ENCODE data around the gene COX4I1.

The COX4I1 gene
- total RNA-seq = 218 to 230 reads per million in 2 donors

DNA sequence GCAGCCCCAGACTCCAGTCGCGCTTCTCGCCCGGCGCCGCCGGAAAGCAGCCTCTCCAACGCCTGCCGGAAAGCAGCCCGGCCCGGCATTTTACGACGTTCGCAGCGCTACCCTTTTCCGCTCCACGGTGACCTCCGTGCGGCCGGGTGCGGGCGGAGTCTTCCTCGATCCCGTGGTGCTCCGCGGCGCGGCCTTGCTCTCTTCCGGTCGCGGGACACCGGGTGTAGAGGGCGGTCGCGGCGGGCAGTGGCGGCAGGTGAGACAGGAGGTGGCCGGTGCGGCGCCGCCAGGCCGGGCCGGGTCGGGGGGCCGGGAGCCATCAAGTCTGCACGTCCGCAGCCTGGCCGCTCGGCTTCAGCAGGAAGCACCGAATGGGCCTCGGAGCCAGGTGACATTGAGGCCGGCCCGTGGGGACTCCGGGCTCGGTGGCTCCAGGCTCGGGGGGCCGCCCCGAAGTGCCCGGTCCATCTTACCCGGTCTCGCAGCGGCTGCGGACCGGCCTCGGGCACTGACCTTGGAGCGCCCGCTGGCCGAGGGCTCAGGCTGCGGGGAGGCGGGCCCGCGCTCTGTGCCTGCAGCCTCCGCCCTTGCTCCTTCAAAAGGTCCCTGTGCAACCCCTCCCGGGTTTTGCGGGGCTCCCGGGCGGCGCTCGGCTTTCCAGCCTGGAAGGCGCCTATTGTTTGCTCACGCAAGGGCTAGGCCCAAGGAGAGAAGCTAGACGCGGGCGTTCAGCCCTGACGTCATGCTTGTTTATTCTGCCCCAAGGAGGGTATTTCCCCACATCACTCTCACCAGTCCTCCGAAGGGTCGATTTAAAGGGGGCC lies at the start of gene COX4I1, which contains the start of gene EMC8:
Gene COX4I1, plus strand, starts transcription at position 199 of the 824 bp plus-strand sequence. CDS start 1,511 bp downstream, outside the sequence.
Gene EMC8, minus strand, starts transcription at position 48 of the 824 bp plus-strand sequence. CDS start 249 bp downstream, outside the sequence.
- peak; percentile 88 for DNase-seq

DNA sequence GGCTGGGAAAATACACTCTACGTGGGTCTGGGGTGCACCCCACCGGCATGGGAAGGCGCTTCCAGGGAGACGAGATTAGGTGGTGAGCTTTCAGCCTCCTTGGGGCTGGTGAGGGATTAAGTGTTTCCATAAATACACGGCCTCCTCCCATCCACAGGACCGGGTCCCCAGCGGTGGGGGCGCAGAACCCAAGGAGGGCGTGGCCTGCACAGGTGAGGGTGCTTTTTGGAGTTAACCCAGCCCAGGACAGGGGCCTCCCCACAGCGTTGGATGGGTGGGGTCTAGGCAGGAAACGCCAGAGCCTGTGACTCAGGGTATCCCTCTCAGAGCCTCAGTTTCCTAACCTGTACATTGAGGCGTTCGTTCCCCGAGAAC lies 49.7 kb upstream of the COX4I1 start:
- no peak for DNase-seq

DNA sequence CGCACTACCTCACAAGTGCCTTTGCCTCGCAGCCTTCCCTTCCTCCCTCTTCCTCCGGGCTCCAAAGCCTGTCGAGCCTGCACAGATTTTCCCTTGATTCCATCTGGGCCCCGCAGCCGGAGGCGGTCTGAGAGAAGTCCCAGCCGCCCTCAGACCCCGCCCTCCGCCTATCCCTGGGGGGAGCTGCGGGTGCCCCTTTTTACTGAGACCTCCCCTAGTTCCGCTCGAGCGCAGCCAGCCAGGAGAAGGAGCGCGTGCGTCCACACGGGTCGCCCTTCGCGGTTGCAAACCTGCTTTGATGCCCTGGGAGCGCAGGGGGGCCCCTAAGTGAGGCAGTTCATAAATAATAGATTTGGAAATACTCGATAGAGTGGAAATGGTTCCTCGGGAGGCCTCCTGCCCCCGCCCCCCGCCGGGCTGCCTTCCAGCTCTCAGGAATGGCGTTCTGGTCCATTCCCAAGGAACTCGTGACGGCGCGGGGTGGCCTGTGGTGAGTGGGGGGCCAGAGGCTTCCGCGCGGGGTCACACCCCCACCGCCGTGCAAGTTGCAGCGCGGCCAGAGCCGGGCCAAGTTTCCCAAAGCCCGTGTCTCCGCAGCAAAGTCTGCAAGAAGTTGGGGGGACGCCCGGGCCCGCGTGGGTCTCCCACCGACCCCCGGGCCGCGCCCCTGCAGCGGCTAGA lies 49.2 kb upstream of the COX4I1 start:
- no peak for DNase-seq

DNA sequence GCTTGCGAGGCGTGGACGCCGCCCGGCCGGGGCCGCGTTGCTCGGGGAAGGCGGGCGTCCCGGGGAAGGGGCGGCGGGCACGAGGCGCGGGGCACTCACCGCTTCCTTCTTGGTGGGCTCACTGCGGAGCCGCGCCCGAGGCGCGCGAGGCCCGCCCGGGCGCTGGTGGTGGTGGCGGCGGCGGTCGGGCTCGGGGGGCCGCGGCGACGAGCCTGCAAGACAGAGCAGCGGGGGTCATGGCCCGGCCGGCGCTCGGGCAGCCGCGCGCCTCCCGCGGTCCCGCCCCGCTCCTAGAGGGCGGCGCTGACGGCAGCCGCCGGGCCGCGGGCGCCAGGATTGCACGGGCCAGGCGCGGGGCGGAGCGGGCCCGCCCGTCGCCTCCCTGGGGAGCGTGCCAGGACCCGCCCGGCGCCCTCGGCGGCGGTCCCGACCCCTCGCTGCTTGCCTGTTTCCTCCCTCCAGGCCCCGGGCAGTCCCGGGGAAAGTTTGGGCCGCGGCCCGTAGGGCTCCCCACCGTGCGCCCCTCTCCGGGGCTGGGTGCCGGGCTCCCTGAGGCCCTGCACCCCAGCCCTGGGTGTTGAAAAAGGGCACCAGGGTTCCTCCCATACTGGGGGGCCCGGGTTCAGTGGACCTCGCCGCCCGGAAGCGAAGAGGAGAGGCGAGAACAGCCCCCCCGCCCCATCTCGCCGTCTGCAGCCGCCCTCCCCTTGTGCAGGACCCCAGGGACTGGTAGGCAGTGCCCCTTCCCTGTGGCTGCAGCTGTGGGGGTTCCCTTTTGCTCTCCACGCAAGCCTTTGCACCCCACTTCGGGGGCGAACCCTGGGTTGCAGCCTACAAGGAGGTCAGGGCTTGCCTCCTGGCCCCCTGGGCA lies 48.4 kb upstream of the COX4I1 start, which contains the start of gene C16orf74:
Gene C16orf74, minus strand, starts transcription at position 270 of the 871 bp plus-strand sequence. CDS start 15,879 bp downstream, outside the sequence.
- no peak for DNase-seq

DNA sequence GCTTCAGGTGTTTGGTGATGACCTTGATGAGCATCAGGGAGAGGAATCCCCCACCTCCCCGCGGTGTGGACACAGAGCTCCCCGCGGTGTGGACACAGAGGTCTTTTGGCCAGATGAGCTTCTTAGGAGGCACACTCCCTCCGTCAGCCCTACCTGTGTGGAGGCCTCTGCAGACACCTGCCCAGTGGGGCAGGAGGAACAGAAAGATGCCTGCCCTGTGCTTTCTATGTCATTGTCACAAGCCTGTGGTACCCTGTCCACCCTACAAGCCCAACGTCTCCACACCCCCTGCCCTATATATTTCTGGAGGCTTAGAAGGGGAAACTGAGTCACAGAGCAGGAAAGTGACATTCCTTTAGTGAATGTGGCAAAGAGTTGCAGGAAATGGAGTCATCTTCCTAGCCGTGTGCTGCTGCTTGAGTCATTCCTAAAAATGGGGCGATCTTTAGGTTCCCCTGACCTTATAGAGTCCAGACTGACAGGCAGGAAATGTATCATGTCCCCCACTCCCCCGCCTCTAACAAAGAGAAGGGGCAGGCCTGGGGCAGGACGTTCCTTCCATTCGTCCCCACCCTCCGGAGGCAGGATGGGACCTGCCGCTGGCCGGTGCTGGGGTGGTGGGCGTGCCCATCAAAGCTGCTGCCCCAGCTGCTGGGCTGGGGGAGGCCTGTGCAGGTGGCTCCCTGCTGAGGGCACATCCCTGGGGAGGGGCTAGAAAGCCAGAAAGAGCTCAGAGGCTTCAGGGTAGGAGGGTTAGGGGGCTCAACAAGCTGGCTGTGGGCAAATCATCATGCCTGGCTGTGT lies 47.6 kb upstream of the COX4I1 start:
- DNase-seq = no peak

DNA sequence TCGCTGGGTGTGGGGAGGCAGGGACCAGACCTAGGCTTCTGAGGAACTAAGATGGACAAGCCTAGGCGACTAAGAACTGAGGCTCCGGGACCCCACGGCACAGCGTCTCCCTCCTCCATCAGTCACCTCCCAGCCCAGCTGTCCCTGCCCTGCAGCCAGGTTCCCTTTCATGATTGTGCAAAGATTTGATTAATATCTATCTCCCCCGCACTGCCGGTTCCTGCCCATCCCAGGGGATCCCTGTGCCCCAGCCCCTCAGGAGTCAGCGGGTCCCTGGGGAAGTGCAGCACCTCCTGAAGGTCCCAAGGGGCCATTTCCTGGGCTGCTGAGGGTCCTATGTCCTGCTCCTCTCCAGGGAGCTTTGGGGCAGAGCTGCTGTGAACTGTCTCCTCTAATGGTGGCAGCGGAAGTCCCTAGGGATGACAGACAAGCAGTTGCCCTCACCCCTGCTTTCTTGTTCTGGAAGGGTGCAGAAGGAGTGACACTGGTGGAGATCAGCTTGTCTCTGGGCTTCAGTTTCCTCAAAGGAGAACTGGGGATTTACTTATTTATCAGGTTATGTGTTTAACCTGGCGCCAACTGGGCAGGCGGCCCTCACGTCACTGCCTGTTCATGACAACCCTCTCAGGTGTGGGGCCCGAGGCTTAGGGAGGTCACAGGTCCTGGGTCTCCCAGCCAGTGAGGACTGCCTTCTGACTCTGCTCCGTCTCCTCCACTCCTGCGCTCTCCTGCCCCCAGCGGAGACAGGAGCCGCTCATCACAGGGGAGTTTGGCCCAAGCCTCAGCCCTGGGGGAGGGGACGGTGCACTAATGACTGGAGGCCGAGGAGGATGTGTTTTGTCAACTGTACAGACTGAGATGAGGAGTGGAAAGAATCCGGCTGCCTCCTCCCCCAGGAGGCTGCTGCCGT lies 46.7 kb upstream of the COX4I1 start:
- no peak for DNase-seq

DNA sequence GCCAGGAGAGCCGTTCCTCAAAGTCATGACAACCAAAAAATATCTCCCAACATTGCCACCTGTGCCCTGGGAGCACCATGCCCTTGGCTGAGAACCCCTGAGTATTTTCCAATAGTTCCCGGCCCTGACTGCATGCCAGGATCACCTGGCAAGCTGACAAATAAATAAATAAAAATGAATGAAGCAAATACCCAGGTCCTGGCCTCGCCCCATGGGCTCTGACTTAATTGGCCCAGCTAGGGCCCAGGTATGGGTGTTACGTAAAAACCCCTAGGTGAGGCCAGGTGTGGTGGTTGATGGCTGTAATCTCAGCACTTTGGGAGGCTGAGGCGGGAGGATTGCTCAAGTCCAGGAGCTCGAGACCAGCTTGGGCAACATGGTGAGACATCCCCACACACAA lies 45.9 kb upstream of the COX4I1 start:
- no peak for DNase-seq

GRCh38 chr16:85753976-85754375 lies 45.5 kb upstream of the COX4I1 start:
- DNase-seq = no peak

- no peak for DNase-seq
These were observed 45.1 kb upstream of the COX4I1 start for GRCh38 chr16:85754413-85754812.

GRCh38 chr16:85755929-85756768 lies 43.3 kb upstream of the COX4I1 start:
- DNase-seq = no peak

DNA sequence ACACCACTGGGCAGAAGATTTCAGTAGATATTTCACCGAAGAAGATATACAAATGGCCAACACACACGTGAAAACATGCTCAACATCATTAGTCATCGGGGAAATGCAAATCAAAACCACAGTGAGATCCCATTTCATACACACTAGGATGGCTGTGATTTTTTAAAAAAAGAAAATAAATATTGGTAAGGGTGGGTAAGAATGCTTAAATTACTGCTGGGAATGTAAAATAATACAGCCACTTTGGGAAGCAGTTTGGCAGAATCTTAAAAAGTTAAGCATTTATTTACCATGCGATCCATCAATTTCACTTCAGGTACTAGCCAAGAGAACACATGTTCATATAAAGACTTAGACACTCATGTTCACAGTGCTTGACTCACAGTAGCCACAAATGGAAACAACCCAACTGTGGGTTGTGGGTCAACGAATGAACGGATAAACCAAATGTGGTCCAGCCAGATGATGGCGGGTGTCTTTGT lies 42.1 kb upstream of the COX4I1 start:
- DNase-seq = no peak

GRCh38 chr16:85759136-85759535 lies 40.4 kb upstream of the COX4I1 start:
- no peak for DNase-seq

GRCh38 chr16:85759631-85760419 lies 39.7 kb upstream of the COX4I1 start:
- peak; percentile 8 for DNase-seq

GRCh38 chr16:85761861-85762260 lies 37.6 kb upstream of the COX4I1 start:
- no peak for DNase-seq

- DNase-seq = no peak
These were observed 36.5 kb upstream of the COX4I1 start for GRCh38 chr16:85762970-85763369.

DNA sequence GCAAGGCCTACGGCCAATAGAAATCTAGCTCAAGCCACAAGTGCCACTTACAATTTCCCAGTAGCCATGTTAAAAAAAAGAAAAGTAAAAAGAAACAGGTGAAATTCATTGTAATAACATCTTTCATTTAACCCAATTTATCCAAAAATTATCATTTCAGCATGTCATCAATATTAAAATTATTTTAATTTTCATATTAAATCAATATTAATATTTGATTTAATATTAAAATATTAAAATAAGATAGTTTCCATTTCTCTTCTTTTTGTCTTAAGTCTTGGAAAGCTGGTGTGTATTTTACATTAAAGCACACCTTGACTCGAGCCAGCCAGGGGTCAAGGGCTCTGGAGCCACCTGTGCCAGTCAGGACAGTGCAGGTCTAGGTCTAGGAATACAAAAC lies 35.9 kb upstream of the COX4I1 start:
- DNase-seq = no peak

- DNase-seq = no peak
These were observed 34.3 kb upstream of the COX4I1 start for GRCh38 chr16:85765211-85765610.

GRCh38 chr16:85765767-85766166 lies 33.7 kb upstream of the COX4I1 start:
- DNase-seq = no peak

DNA sequence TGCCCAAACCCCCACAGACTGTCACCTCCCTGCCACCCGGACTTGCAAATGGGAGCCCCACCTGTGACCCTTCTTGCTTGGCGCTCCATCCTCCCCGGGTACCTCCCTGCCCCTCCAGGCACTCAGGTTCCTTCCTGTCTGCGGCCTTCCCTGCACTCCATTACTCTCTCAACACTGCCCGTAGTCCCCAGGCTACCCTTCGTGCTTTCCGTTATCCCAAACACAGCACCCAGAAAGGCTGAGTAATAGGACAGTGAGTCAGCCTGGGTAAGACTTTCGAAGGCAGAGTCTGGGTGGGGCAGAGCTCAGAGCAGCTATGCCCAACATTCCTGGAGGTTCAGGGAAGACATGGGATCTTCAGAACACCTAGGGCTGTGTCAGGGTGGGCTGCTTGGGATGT lies 32.0 kb upstream of the COX4I1 start:
- DNase-seq = no peak
